Heart right ventricle (tissue), 16 donors: ENCODE results near the gene SIL1. TPM values are rescaled to one million over a fixed set of nuclear protein-coding genes. Genes with fewer than 3 reads are reported as not detected.

Experiments used
- ATAC-seq, 8 donors: fragments of 200-7000 bp; cut with Tn5 transposase; one replicate each; pipeline ENCODE4 v1.9.1; 2020; ENCODE audit warnings: mild to moderate bottlenecking in 8 of 8, moderate library complexity in 8 of 8, moderate number of reproducible peaks in 1 of 8
- DNase-seq, 2 donors: peaks; one replicate each; pipeline ENCODE4 v3.0.0-alpha.2; 2020
- H3K27ac ChIP-seq, 10 donors: fragments of 200-600 bp; sonication (generic) in 2 of 10; one replicate each; pipeline versions ENCODE4 v1.5.0 to v1.8.0; 2020 to 2022; ENCODE audit warnings: mild to moderate bottlenecking in 3 of 10
- H3K27me3 ChIP-seq, 7 donors: fragments of 200-600 bp; one replicate each; pipeline ENCODE4 v1.8.0; 2021 to 2022; ENCODE audit warnings: mild to moderate bottlenecking in 2 of 7
- H3K36me3 ChIP-seq, 9 donors: fragments of 200-600 bp; sonication (generic) in 1 of 9; one replicate each; pipeline versions ENCODE4 v1.5.0 to v1.8.0; 2020 to 2022; ENCODE audit warnings: mild to moderate bottlenecking in 2 of 9
- H3K4me1 ChIP-seq, 9 donors: fragments of 200-600 bp; sonication (generic) in 1 of 9; one replicate each; pipeline versions ENCODE4 v1.5.0 to v1.8.0; 2020 to 2022; ENCODE audit warnings: mild to moderate bottlenecking in 4 of 9
- H3K4me3 ChIP-seq, 10 donors: fragments of 200-600 bp; sonication (generic) in 2 of 10; one replicate each; pipeline versions ENCODE4 v1.5.0 to v1.8.0; 2020 to 2022; ENCODE audit warnings: mild to moderate bottlenecking in 7 of 10, moderate library complexity in 2 of 10
- H3K9me3 ChIP-seq, 11 donors: fragments of 200-600 bp in 10 of 11; sonication (generic) in 2 of 11; one replicate each; pipeline versions ENCODE4 v1.5.0 to v1.8.0; 2013 to 2022; ENCODE audit warnings: mild to moderate bottlenecking in 2 of 11, control low read depth in 1 of 11, moderate library complexity in 1 of 11
- WGBS, 2 donors: extraction: QIAGEN DNeasy Blood & Tissue Kit; methylation state at CpG; one replicate each; pipeline ENCODE4 v1.1.7; 2013; ENCODE audit warnings: inconsistent platforms in 1 of 2; 5-methylcytosine and 5-hydroxymethylcytosine counted together
- intact Hi-C, 10 donors: fragments of 100-400 bp; cut with DNase I; formaldehyde crosslinking; loops; one replicate each; pipeline versions ENCODE4 v1.11.1 to v1.14.2; 2022
- polyA plus RNA-seq, 2 donors: library from polyadenylated mRNA; stranded (reverse); fragments of 200-250 nt; gene quantifications; one replicate each; pipeline ENCODE4 v1.2.3, GENCODE V29; 2013
- total RNA-seq, 10 donors: library from RNA; stranded (reverse); fragmentation: NEBNext Ultra II Directional in 3 of 10; extraction: Animal tissue kit (Norgen Biotek cat#: 25700) in 3 of 10; gene quantifications; one replicate each; pipeline versions ENCODE4 v1.2.1 to v1.2.4, GENCODE V29; 2021 to 2023
- TF ChIP-seq, protein P1 (sequence below), 9 donors: fragments of 200-600 bp; sonication (generic) in 2 of 9; IDR thresholded peaks; one replicate each; pipeline versions ENCODE4 v1.5.0 to v1.8.0; 2021 to 2022; ENCODE audit warnings: antibody characterized with exemption in 9 of 9, mild to moderate bottlenecking in 5 of 9, moderate library complexity in 1 of 9
- donor health status: Arrhythmogenic right ventricular cardiomyopathy.
- donor health status: ischemic (EF 13 %, LVEDD 7.1; RV severe dilation, severe dysfunction).
- donor health status: healthy with polysubstance abuse.
- donor health status: DM: no; HTN: yes; CAD: no.
- donor health status: DM: no; HTN: no; CAD: no.
- donor health status: ischemic (EF 25% LVEDD 6.9; RV normal size, moderate dysfunction).
- donor health status: ischemic (EF 25% LVEDD 5.7; RV mildly dilated, moderate dysfunction).
- donor health status: healthy.
- donor health status: DM: yes; HTN: yes; CAD: no.
- donor health status: Ischemic cardiomyopathy.
- donor health status: ischemic (EF 35%, LVEDD 5.7; RV mildly dilated, moderate dysfunction).
- donor health status: nonischemic (EF 11% LVEDD 7.7; RV severe dilation, severe dysfunction).
- donor health status: DM: yes; HTN: yes; CAD: no.
- donor health status: PGD.
- donor health status: ischemic (EF 29% LVEDD 5.4; RV normal size, mild dysfunction).
- donor health status: nonischemic (EF 23%, LVEDD 6.1; RV moderate dilation, normal function).

Gene SIL1
- total and polyA plus RNA-seq, 12 donors = 26.7 to 94.7 (median 44.3) TPM

DNA sequence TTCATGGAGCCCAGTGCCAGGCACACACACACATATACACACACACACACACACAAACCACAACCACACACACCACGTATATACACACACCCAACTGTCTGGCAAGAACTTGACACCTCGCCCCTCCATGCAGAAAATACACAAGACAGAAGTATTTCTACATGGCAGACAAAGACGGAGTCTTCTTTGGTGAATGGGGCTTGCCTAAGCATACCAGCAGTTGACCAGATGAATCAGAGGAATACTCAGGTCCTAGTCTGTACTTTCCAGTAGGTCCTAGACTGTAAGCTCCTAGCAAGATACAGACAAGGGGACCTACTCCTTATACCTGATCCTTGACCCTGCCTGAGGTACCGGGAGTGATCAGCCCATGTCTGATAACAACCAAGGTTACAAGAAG lies 60.1 kb downstream of the SIL1 start:
- Histone ChIP-seq H3K27me3 (no peaks in the 10 kb centered on the region), H3K27ac (peak overlapping the region in 8 of 10 donors; percentile 16 to 74 (median 40)), H3K36me3 (no peaks in the 10 kb centered on the region), H3K4me1 (peaks cover 9 to 68% (median 47%) of the 10 kb centered on the region in 9 donors), H3K9me3 (no peaks in the 10 kb centered on the region), H3K4me3 (no peak overlapping the region)
- ATAC-seq = peak in 1 of 8 donors; percentile 12
- no peak for DNase-seq
- WGBS, 2 donors = 78 to 80% methylated on average over 4 of the region's 4 CpGs
- intact Hi-C loops = loop anchor here in 1 of 10 donors (10.0 kb wide), 1 partner anchor 163 kb away; no protein-coding TSS in a partner anchor
- TF ChIP-seq, protein P1, sequence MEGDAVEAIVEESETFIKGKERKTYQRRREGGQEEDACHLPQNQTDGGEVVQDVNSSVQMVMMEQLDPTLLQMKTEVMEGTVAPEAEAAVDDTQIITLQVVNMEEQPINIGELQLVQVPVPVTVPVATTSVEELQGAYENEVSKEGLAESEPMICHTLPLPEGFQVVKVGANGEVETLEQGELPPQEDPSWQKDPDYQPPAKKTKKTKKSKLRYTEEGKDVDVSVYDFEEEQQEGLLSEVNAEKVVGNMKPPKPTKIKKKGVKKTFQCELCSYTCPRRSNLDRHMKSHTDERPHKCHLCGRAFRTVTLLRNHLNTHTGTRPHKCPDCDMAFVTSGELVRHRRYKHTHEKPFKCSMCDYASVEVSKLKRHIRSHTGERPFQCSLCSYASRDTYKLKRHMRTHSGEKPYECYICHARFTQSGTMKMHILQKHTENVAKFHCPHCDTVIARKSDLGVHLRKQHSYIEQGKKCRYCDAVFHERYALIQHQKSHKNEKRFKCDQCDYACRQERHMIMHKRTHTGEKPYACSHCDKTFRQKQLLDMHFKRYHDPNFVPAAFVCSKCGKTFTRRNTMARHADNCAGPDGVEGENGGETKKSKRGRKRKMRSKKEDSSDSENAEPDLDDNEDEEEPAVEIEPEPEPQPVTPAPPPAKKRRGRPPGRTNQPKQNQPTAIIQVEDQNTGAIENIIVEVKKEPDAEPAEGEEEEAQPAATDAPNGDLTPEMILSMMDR (IDR thresholded peaks at IDR 0.05) = no peak

DNA sequence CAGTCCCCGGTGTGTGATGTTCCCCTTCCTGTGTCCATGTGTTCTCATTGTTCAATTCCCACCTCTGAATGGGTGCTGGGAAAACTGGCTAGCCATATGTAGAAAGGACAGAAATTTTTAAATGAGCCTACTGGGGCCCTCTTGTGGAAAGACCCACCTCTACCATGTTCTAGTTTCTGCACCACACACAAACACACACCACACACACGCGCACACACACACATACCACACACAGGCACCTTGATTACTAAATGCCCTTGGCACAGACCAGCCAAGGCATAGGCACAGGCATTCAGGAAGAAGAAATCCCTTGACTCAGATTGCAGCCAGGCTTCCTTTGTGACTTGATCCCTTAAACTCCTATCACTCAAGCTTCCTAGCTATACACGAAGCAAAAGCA lies 60.5 kb downstream of the SIL1 start:
- H3K9me3 ChIP-seq = no peaks in the 10 kb centered on the region
- WGBS, 2 donors = 50 to 55% methylated on average over 4 of the region's 4 CpGs
- intact Hi-C loops = loop anchor here in 1 of 10 donors (10.0 kb wide), 1 partner anchor 163 kb away; no protein-coding TSS in a partner anchor
- H3K4me3 ChIP-seq = no peak overlapping the region
- H3K4me1 ChIP-seq = peaks cover 10 to 70% (median 51%) of the 10 kb centered on the region in 9 donors
- DNase-seq (no peak), ATAC-seq (peak in 5 of 8 donors; percentile 18 to 40 (median 29))
- H3K27ac ChIP-seq = peak overlapping the region in 1 of 10 donors; percentile 65
- H3K36me3 ChIP-seq = no peaks in the 10 kb centered on the region
- TF ChIP-seq, protein P1 (IDR thresholded peaks at IDR 0.05) = peak in 7 of 9 donors; percentile 13 to 32 (median 23)
- H3K27me3 ChIP-seq = no peaks in the 10 kb centered on the region

DNA sequence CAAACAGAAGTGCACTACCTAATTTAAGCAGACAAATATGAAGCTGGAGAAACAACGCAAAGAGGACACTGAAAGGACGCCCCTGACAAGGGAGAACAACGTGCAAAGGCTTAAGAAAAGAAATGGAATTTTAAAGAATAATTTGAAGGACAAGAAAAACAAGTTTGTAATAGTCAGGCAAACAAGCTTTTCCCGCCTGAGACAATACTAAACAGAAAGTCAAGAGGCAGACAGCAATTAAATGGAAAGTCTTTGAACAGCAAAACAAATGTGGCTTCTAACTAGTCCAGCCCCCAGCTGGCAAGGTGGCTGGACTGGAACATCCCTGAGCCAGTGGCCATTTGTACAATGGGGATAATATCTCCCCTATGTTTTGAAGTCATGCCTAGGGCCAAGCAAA lies 63.3 kb downstream of the SIL1 start:
- Histone ChIP-seq H3K4me1 (peaks cover 16 to 70% (median 53%) of the 10 kb centered on the region in 9 donors), H3K36me3 (no peaks in the 10 kb centered on the region), H3K27me3 (no peaks in the 10 kb centered on the region), H3K4me3 (no peak overlapping the region), H3K9me3 (no peaks in the 10 kb centered on the region), H3K27ac (no peak overlapping the region)
- no peak for DNase-seq
- TF ChIP-seq, protein P1 (IDR thresholded peaks at IDR 0.05) = no peak
- WGBS, 2 donors = 84 to 97% methylated on average over 4 of the region's 4 CpGs
- no peak for ATAC-seq
- intact Hi-C loops = loop anchor here in 1 of 10 donors (10.0 kb wide), 1 partner anchor 160 kb away; no protein-coding TSS in a partner anchor

DNA sequence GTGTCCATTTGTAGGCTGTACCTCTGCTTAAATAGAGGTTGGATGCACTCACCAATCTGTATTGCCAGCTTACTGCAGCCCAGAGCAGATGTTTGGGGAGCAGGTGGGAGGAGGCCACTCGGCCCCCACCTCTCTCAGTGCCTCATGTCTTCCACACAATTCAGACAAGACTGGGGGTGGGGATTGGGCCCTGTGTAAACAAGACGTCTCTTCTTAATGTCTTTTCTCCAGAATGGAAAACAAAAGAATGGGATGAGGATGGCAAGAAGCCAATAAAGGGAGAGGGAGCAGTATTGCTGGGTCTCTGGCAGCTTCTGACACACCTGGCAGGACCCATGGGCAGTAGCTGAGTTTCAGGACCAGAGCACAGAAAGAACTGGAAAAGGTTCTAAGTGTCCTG lies 64.9 kb downstream of the SIL1 start:
- intact Hi-C loops = loop anchor here in 1 of 10 donors (10.0 kb wide), 1 partner anchor 158 kb away; no protein-coding TSS in a partner anchor
- no peak overlapping the region for H3K4me3 ChIP-seq
- TF ChIP-seq, protein P1 (IDR thresholded peaks at IDR 0.05) = no peak
- H3K27me3 ChIP-seq = no peaks in the 10 kb centered on the region
- DNase-seq = no peak
- no peaks in the 10 kb centered on the region for H3K36me3 ChIP-seq
- H3K9me3 ChIP-seq = no peaks in the 10 kb centered on the region
- WGBS, 2 donors = 67 to 70% methylated on average over 2 of the region's 2 CpGs
- no peak overlapping the region for H3K27ac ChIP-seq
- ATAC-seq = no peak
- peaks cover 16 to 54% (median 42%) of the 10 kb centered on the region in 9 donors for H3K4me1 ChIP-seq
